ENCODE results near the gene RPL9.

DNA sequence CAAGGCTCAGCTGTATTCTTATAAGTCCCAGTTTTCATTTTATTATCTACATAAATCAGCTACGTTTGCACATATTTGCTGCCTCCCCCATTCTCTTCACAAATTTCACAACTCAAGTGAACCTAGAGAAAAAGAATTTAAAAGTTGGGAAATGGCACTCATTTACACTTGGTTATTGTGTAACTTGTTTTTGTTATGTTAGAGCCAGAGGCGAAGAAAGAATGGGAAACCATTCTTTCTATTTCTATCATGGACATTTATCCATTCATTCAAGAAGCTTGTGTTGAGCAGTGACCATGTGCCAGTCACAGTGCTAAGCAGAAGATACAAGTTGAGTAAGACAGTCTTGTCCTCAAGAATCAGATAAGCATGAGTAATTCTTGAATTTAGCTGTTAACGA, 13.7 kb upstream of the RPL9 start:
- TF ChIP-seq, protein P1, sequence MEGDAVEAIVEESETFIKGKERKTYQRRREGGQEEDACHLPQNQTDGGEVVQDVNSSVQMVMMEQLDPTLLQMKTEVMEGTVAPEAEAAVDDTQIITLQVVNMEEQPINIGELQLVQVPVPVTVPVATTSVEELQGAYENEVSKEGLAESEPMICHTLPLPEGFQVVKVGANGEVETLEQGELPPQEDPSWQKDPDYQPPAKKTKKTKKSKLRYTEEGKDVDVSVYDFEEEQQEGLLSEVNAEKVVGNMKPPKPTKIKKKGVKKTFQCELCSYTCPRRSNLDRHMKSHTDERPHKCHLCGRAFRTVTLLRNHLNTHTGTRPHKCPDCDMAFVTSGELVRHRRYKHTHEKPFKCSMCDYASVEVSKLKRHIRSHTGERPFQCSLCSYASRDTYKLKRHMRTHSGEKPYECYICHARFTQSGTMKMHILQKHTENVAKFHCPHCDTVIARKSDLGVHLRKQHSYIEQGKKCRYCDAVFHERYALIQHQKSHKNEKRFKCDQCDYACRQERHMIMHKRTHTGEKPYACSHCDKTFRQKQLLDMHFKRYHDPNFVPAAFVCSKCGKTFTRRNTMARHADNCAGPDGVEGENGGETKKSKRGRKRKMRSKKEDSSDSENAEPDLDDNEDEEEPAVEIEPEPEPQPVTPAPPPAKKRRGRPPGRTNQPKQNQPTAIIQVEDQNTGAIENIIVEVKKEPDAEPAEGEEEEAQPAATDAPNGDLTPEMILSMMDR (IDR thresholded peaks at IDR 0.05), result no peak
- TF ChIP-seq POLR2A (IDR thresholded peaks at IDR 0.05), result no peak

Measured in esophagus squamous epithelium (tissue), 4 donors.